WTC11 (cell line): ENCODE measurements around the gene DUSP1.

Experiments
- AR ChIP-seq: fragments of 250-450 bp; sonication (Bioruptor Pico); IDR thresholded peaks from 2 replicates; pipeline ENCODE4 v1.9.0; 2021; ENCODE audit warnings: mild to moderate bottlenecking
- ATF3 ChIP-seq: sonication (generic); formaldehyde crosslinking; conservative IDR thresholded peaks from 2 replicates; pipeline ENCODE4 v1.8.1; 2022; ENCODE audit warnings: mild to moderate bottlenecking, missing genetic modification reagents
- CREB1 ChIP-seq: sonication (generic); formaldehyde crosslinking; IDR thresholded peaks from 2 replicates; pipeline ENCODE4 v1.8.0; 2023; ENCODE audit warnings: mild to moderate bottlenecking, missing genetic modification reagents
- CREM ChIP-seq: sonication (generic); formaldehyde crosslinking; IDR thresholded peaks from 2 replicates; pipeline ENCODE4 v1.8.1; 2022; ENCODE audit warnings: mild to moderate bottlenecking, missing genetic modification reagents, moderate library complexity
- ETV6 ChIP-seq: sonication (generic); formaldehyde crosslinking; IDR thresholded peaks from 2 replicates; pipeline ENCODE4 v1.8.1; 2022; ENCODE audit warnings: mild to moderate bottlenecking, missing genetic modification reagents
- NFYB ChIP-seq: sonication (generic); formaldehyde crosslinking; conservative IDR thresholded peaks from 2 replicates; pipeline ENCODE4 v1.8.0; 2022; ENCODE audit warnings: low read depth, missing genetic modification reagents
- SP1 ChIP-seq: sonication (generic); formaldehyde crosslinking; conservative IDR thresholded peaks from 2 replicates; pipeline ENCODE4 v1.8.1; 2022; ENCODE audit warnings: missing genetic modification reagents
- TEAD4 ChIP-seq: sonication (generic); formaldehyde crosslinking; IDR thresholded peaks from 2 replicates; pipeline ENCODE4 v1.8.0; 2022; ENCODE audit warnings: mild to moderate bottlenecking, missing genetic modification reagents
- ZNF423 ChIP-seq: fragments of 250-450 bp; sonication (Bioruptor Pico); IDR thresholded peaks from 2 replicates; pipeline ENCODE4 v2.1.2; 2022; ENCODE audit warnings: mild to moderate bottlenecking, moderate library complexity
- TF ChIP-seq, protein P1 (sequence below): fragments of 200-600 bp; IDR thresholded peaks from 2 replicates; pipeline ENCODE4 v1.8.0; 2022; ENCODE audit warnings: antibody characterized with exemption
- TF ChIP-seq, protein P2 (sequence below): sonication (generic); formaldehyde crosslinking; IDR thresholded peaks from 2 replicates; pipeline ENCODE4 v1.8.1; 2023; ENCODE audit warnings: mild to moderate bottlenecking, missing genetic modification reagents, moderate library complexity
- TF ChIP-seq, protein P3 (sequence below): sonication (generic); formaldehyde crosslinking; IDR thresholded peaks from 2 replicates; pipeline ENCODE4 v1.8.1; 2022; ENCODE audit warnings: low read depth, missing genetic modification reagents, borderline replicate concordance
- TF ChIP-seq, protein P4 (sequence below): sonication (generic); formaldehyde crosslinking; IDR thresholded peaks from 2 replicates; pipeline ENCODE4 v1.8.1; 2023; ENCODE audit warnings: mild to moderate bottlenecking, missing genetic modification reagents

- TF ChIP-seq, protein P1, sequence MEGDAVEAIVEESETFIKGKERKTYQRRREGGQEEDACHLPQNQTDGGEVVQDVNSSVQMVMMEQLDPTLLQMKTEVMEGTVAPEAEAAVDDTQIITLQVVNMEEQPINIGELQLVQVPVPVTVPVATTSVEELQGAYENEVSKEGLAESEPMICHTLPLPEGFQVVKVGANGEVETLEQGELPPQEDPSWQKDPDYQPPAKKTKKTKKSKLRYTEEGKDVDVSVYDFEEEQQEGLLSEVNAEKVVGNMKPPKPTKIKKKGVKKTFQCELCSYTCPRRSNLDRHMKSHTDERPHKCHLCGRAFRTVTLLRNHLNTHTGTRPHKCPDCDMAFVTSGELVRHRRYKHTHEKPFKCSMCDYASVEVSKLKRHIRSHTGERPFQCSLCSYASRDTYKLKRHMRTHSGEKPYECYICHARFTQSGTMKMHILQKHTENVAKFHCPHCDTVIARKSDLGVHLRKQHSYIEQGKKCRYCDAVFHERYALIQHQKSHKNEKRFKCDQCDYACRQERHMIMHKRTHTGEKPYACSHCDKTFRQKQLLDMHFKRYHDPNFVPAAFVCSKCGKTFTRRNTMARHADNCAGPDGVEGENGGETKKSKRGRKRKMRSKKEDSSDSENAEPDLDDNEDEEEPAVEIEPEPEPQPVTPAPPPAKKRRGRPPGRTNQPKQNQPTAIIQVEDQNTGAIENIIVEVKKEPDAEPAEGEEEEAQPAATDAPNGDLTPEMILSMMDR, result no peak
- TF ChIP-seq TEAD4 (CRISPR knock-in tag) (no peak), NFYB (CRISPR knock-in tag) (no peak), CREB1 (CRISPR knock-in tag) (no peak), ETV6 (CRISPR knock-in tag) (no peak), ATF3 (no peak), ZNF423 (CRISPR knock-in tag) (no peak), SP1 (CRISPR knock-in tag) (no peak), AR (CRISPR knock-in tag) (no peak), CREM (CRISPR knock-in tag) (no peak)
- TF ChIP-seq, protein P2, sequence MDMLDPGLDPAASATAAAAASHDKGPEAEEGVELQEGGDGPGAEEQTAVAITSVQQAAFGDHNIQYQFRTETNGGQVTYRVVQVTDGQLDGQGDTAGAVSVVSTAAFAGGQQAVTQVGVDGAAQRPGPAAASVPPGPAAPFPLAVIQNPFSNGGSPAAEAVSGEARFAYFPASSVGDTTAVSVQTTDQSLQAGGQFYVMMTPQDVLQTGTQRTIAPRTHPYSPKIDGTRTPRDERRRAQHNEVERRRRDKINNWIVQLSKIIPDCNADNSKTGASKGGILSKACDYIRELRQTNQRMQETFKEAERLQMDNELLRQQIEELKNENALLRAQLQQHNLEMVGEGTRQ (CRISPR knock-in tag), result no peak
- TF ChIP-seq, protein P3, sequence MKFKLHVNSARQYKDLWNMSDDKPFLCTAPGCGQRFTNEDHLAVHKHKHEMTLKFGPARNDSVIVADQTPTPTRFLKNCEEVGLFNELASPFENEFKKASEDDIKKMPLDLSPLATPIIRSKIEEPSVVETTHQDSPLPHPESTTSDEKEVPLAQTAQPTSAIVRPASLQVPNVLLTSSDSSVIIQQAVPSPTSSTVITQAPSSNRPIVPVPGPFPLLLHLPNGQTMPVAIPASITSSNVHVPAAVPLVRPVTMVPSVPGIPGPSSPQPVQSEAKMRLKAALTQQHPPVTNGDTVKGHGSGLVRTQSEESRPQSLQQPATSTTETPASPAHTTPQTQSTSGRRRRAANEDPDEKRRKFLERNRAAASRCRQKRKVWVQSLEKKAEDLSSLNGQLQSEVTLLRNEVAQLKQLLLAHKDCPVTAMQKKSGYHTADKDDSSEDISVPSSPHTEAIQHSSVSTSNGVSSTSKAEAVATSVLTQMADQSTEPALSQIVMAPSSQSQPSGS (CRISPR knock-in tag), result no peak
- TF ChIP-seq, protein P4, sequence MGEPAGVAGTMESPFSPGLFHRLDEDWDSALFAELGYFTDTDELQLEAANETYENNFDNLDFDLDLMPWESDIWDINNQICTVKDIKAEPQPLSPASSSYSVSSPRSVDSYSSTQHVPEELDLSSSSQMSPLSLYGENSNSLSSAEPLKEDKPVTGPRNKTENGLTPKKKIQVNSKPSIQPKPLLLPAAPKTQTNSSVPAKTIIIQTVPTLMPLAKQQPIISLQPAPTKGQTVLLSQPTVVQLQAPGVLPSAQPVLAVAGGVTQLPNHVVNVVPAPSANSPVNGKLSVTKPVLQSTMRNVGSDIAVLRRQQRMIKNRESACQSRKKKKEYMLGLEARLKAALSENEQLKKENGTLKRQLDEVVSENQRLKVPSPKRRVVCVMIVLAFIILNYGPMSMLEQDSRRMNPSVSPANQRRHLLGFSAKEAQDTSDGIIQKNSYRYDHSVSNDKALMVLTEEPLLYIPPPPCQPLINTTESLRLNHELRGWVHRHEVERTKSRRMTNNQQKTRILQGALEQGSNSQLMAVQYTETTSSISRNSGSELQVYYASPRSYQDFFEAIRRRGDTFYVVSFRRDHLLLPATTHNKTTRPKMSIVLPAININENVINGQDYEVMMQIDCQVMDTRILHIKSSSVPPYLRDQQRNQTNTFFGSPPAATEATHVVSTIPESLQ (CRISPR knock-in tag), result no peak
These were observed 28.4 kb upstream of the DUSP1 start for GRCh38 chr5:172799416-172799815.
